Trophoblast cell (in vitro differentiated cells and primary cell): ENCODE data around the gene MACROD2.

Experiments
- DNase-seq, 2 donors: peaks; one replicate each; pipeline ENCODE4 v3.0.0-alpha.2; 2016
- H2AFZ ChIP-seq: 2 replicates; pipeline ENCODE4 v1.6.1; 2013; ENCODE audit warnings: low read length, moderate library complexity, mild to moderate bottlenecking; ENCODE audit not compliant: insufficient read depth, poor library complexity
- H2AK5ac ChIP-seq: 2 replicates; pipeline ENCODE4 v1.6.1; 2013; ENCODE audit warnings: mild to moderate bottlenecking, low read length
- H2BK120ac ChIP-seq: 2 replicates; pipeline ENCODE4 v1.6.1; 2013; ENCODE audit warnings: low read length, mild to moderate bottlenecking, moderate library complexity; ENCODE audit not compliant: insufficient read depth, poor library complexity
- H2BK12ac ChIP-seq: 2 replicates; pipeline ENCODE4 v1.6.1; 2013; ENCODE audit warnings: mild to moderate bottlenecking, low read length, moderate library complexity
- H2BK5ac ChIP-seq: 2 replicates; pipeline ENCODE4 v1.6.1; 2013; ENCODE audit warnings: low read length, low read depth, moderate library complexity, mild to moderate bottlenecking; ENCODE audit not compliant: poor library complexity
- H3K14ac ChIP-seq: 2 replicates; pipeline ENCODE4 v1.6.1; 2013; ENCODE audit warnings: mild to moderate bottlenecking, low read length
- H3K18ac ChIP-seq: 2 replicates; pipeline ENCODE4 v1.6.1; 2013; ENCODE audit warnings: mild to moderate bottlenecking, low read length
- H3K23ac ChIP-seq: 2 replicates; pipeline ENCODE4 v1.6.1; 2013; ENCODE audit warnings: low read length
- H3K27ac ChIP-seq: 2 replicates; pipeline ENCODE4 v1.5.1; 2013; ENCODE audit warnings: low read depth, mild to moderate bottlenecking, inconsistent platforms, low read length, moderate library complexity
- H3K27me3 ChIP-seq: 2 replicates; pipeline ENCODE4 v1.6.1; 2013; ENCODE audit warnings: inconsistent platforms, mild to moderate bottlenecking, low read length, moderate library complexity; ENCODE audit not compliant: insufficient read depth
- H3K36me3 ChIP-seq, 2 experiments: 1 replicate in 1 of 2; 2 replicates in 1 of 2; pipeline ENCODE4 v1.6.1; 2013; ENCODE audit warnings: low read length in 2 of 2, mild to moderate bottlenecking in 2 of 2, moderate library complexity in 1 of 2; ENCODE audit not compliant: insufficient read depth in 2 of 2, control insufficient read depth in 1 of 2
- H3K4ac ChIP-seq: 2 replicates; pipeline ENCODE4 v1.6.1; 2013; ENCODE audit warnings: low read depth, mild to moderate bottlenecking, low read length, moderate library complexity
- H3K4me1 ChIP-seq, 2 experiments: 1 replicate in 1 of 2; 2 replicates in 1 of 2; pipeline ENCODE4 v1.6.1; 2013; ENCODE audit warnings: low read length in 2 of 2, mild to moderate bottlenecking in 2 of 2, moderate library complexity in 1 of 2; ENCODE audit not compliant: insufficient read depth in 2 of 2, control insufficient read depth in 1 of 2
- H3K4me2 ChIP-seq: 2 replicates; pipeline ENCODE4 v1.6.1; 2013; ENCODE audit warnings: inconsistent platforms, mild to moderate bottlenecking, low read length, moderate library complexity
- H3K4me3 ChIP-seq: 2 replicates; pipeline ENCODE4 v1.5.1; 2013; ENCODE audit warnings: mild to moderate bottlenecking, low read depth, low read length, inconsistent platforms
- H3K79me1 ChIP-seq: one replicate; pipeline ENCODE4 v1.6.1; 2013; ENCODE audit warnings: low read length
- H3K79me2 ChIP-seq: 2 replicates; pipeline ENCODE4 v1.6.1; 2013; ENCODE audit warnings: low read length, mild to moderate bottlenecking; ENCODE audit not compliant: control insufficient read depth, insufficient read depth, poor library complexity
- H3K9ac ChIP-seq: 2 replicates; pipeline ENCODE4 v1.6.1; 2013; ENCODE audit warnings: mild to moderate bottlenecking, low read length
- H3K9me3 ChIP-seq: 2 replicates; pipeline ENCODE4 v1.6.1; 2013; ENCODE audit warnings: low read depth, mild to moderate bottlenecking, control low read depth, inconsistent platforms, low read length; ENCODE audit not compliant: insufficient read depth
- H4K12ac ChIP-seq: 2 replicates; pipeline ENCODE4 v1.6.1; 2013; ENCODE audit warnings: low read depth, mild to moderate bottlenecking, low read length, moderate library complexity
- H4K8ac ChIP-seq: 2 replicates; pipeline ENCODE4 v1.6.1; 2013; ENCODE audit warnings: low read depth, mild to moderate bottlenecking, low read length, moderate library complexity
- H4K91ac ChIP-seq: one replicate; pipeline ENCODE4 v1.6.1; 2013; ENCODE audit warnings: low read depth, mild to moderate bottlenecking, low read length, moderate library complexity
- WGBS: extraction: QIAGEN DNeasy Blood & Tissue Kit; methylation state at CpG from one replicate; pipeline ENCODE4 v1.1.7; 2013; ENCODE audit warnings: missing lambda C conversion rate; ENCODE audit not compliant: insufficient read length, insufficient coverage; ENCODE audit errors: extremely low coverage; 5-methylcytosine and 5-hydroxymethylcytosine counted together

MACROD2 gene

GRCh38 chr20:14518648-14519047, 523.3 kb downstream of the MACROD2 start:
- Histone ChIP-seq H4K12ac (no peak overlapping the region), H3K23ac (no peak overlapping the region), H3K4me2 (no peak overlapping the region), H2AFZ (no peak overlapping the region), H3K4me1 (no peaks in the 10 kb centered on the region), H3K79me2 (no peaks in the 10 kb centered on the region), H2BK12ac (no peak overlapping the region), H4K91ac (no peak overlapping the region), H3K14ac (no peak overlapping the region), H3K36me3 (no peaks in the 10 kb centered on the region), H3K9ac (no peak overlapping the region), H3K27me3 (no peaks in the 10 kb centered on the region), H2AK5ac (no peak overlapping the region), H3K9me3 (no peaks in the 10 kb centered on the region), H3K18ac (no peak overlapping the region), H2BK5ac (no peak overlapping the region), H3K79me1 (no peaks in the 10 kb centered on the region), H3K4me3 (no peak overlapping the region), H3K27ac (no peak overlapping the region), H4K8ac (no peak overlapping the region), H3K4ac (no peak overlapping the region), H2BK120ac (no peak overlapping the region)
- WGBS, result no CpG with 5 or more reads among the region's 1 CpG
- DNase-seq, result no peak

DNA sequence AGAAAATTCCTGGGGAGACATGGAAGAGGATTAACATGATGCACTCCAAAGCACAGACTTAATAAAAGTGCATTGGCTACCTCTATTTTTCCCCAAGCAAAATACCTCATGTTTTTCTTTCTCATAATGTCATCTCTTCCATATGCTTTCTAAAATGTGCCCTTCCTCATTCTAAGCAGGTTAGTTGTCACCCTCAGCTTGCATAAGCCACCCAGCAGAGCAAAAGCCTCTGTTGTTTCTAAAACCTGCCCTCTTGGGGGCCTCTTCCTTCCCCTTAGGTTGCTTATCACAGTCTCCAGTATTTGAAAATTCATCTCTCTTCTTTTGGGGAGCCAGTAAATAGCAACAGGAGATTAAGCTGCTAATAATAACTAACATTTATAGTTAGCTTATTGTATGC, 525.7 kb downstream of the MACROD2 start:
- no peak overlapping the region for H2AFZ ChIP-seq

DNA sequence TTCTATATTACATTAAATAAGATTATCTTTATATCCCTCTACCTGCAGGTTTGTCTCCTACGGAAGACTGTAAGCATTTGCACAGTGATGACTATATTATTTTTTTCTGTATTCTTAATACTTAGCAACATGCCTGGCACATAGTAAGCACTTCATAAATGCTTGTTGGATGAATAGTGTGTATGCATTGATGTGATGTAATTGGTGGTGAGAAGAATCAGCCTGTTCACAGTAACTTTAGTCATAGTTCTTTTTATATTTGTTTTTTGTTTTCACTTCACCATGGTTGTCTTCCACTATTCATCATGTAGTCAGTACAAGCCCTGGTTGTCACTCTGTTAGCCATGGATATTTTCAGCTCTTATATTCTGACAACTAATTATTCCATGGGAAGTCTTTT, 526.1 kb downstream of the MACROD2 start:
- no peak overlapping the region for H2BK120ac ChIP-seq
- no peak overlapping the region for H3K14ac ChIP-seq
- H3K4me2 ChIP-seq, result no peak overlapping the region
- H3K79me2 ChIP-seq, result no peaks in the 10 kb centered on the region
- DNase-seq, result peak in 1 of 2 donors; percentile 45
- no peaks in the 10 kb centered on the region for H3K9me3 ChIP-seq
- no peak overlapping the region for H3K23ac ChIP-seq
- H2AFZ ChIP-seq, result no peak overlapping the region
- H4K91ac ChIP-seq, result no peak overlapping the region
- H4K8ac ChIP-seq, result no peak overlapping the region
- H3K4me3 ChIP-seq, result no peak overlapping the region
- no peak overlapping the region for H3K18ac ChIP-seq
- H4K12ac ChIP-seq, result no peak overlapping the region
- H3K27ac ChIP-seq, result no peak overlapping the region
- no peaks in the 10 kb centered on the region for H3K36me3 ChIP-seq
- no CpG with 5 or more reads among the region's 1 CpG for WGBS
- no peak overlapping the region for H3K9ac ChIP-seq
- H3K79me1 ChIP-seq, result no peaks in the 10 kb centered on the region
- no peak overlapping the region for H3K4ac ChIP-seq
- H2BK12ac ChIP-seq, result no peak overlapping the region
- H3K4me1 ChIP-seq, result no peaks in the 10 kb centered on the region
- H2BK5ac ChIP-seq, result no peak overlapping the region
- no peaks in the 10 kb centered on the region for H3K27me3 ChIP-seq
- no peak overlapping the region for H2AK5ac ChIP-seq

More for the DNA sequence above, 525.7 kb downstream of the MACROD2 start:
- H3K79me2 ChIP-seq, result no peaks in the 10 kb centered on the region
- no peak overlapping the region for H2AK5ac ChIP-seq
- no peak overlapping the region for H3K14ac ChIP-seq
- H3K4me3 ChIP-seq, result no peak overlapping the region
- H2BK12ac ChIP-seq, result no peak overlapping the region
- no peaks in the 10 kb centered on the region for H3K27me3 ChIP-seq
- peak; percentile 42 to 61 for DNase-seq
- no peak overlapping the region for H3K4ac ChIP-seq
- H3K18ac ChIP-seq, result no peak overlapping the region
- no peak overlapping the region for H3K9ac ChIP-seq
- no peaks in the 10 kb centered on the region for H3K36me3 ChIP-seq
- H3K27ac ChIP-seq, result no peak overlapping the region
- no peak overlapping the region for H4K91ac ChIP-seq
- no peaks in the 10 kb centered on the region for H3K4me1 ChIP-seq
- H3K9me3 ChIP-seq, result no peaks in the 10 kb centered on the region
- no peak overlapping the region for H3K4me2 ChIP-seq
- no peak overlapping the region for H2BK5ac ChIP-seq
- H2BK120ac ChIP-seq, result no peak overlapping the region
- H3K23ac ChIP-seq, result no peak overlapping the region
- H4K8ac ChIP-seq, result no peak overlapping the region
- H4K12ac ChIP-seq, result no peak overlapping the region
- no peaks in the 10 kb centered on the region for H3K79me1 ChIP-seq

DNA sequence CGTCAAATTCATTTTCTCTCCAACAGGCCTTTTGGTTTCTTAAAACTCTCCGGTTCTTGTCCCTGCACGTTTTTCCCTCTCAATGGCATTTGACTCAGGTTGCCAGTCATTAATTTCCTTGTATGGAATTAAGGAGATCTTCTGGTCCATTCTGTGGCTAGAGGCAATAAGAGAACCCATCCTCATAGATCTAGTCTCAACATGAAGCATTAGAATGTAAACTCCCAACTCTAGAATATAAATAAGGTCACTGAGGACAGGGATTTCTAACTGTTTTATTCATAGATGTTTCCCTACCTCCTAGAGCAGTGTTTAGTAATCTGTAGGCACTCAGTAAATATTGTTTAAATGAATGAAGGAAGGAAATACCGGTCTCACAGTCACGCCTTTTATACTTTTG, 527.3 kb downstream of the MACROD2 start:
- Histone ChIP-seq H3K4ac (no peak overlapping the region), H3K79me2 (no peaks in the 10 kb centered on the region), H3K36me3 (no peaks in the 10 kb centered on the region), H4K91ac (no peak overlapping the region), H3K18ac (no peak overlapping the region), H3K27ac (no peak overlapping the region), H4K12ac (no peak overlapping the region), H2AFZ (no peak overlapping the region), H3K9ac (no peak overlapping the region), H3K14ac (no peak overlapping the region), H3K27me3 (no peaks in the 10 kb centered on the region), H3K4me1 (no peaks in the 10 kb centered on the region), H4K8ac (no peak overlapping the region), H3K4me2 (no peak overlapping the region), H2BK12ac (no peak overlapping the region), H2BK5ac (no peak overlapping the region), H3K9me3 (peaks cover 3% of the 10 kb centered on the region), H3K4me3 (no peak overlapping the region), H3K79me1 (no peaks in the 10 kb centered on the region), H3K23ac (no peak overlapping the region), H2BK120ac (no peak overlapping the region), H2AK5ac (no peak overlapping the region)
- WGBS, result no CpG with 5 or more reads among the region's 5 CpGs
- no peak for DNase-seq
